ENCODE data around the gene DNASE1L3. TPM values are rescaled to one million over a fixed set of nuclear protein-coding genes. Genes with fewer than 3 reads are reported as not detected.

The DNASE1L3 gene, protein sequence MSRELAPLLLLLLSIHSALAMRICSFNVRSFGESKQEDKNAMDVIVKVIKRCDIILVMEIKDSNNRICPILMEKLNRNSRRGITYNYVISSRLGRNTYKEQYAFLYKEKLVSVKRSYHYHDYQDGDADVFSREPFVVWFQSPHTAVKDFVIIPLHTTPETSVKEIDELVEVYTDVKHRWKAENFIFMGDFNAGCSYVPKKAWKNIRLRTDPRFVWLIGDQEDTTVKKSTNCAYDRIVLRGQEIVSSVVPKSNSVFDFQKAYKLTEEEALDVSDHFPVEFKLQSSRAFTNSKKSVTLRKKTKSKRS
- total RNA-seq (2014; rRNA removed) (0.36 and 0.63 TPM in 2 replicates), Bru-seq, nascent RNA (percentile 7 among the genes with signal in this experiment), BruChase-seq, experiment 1, labeled RNA remaining after a 6-hour chase (percentile 14 among the genes with signal in this experiment), BruChase-seq, experiment 2, labeled RNA remaining after a 2-hour chase (percentile 3 among the genes with signal in this experiment)
- long read RNA-seq: 0 reads

DNA sequence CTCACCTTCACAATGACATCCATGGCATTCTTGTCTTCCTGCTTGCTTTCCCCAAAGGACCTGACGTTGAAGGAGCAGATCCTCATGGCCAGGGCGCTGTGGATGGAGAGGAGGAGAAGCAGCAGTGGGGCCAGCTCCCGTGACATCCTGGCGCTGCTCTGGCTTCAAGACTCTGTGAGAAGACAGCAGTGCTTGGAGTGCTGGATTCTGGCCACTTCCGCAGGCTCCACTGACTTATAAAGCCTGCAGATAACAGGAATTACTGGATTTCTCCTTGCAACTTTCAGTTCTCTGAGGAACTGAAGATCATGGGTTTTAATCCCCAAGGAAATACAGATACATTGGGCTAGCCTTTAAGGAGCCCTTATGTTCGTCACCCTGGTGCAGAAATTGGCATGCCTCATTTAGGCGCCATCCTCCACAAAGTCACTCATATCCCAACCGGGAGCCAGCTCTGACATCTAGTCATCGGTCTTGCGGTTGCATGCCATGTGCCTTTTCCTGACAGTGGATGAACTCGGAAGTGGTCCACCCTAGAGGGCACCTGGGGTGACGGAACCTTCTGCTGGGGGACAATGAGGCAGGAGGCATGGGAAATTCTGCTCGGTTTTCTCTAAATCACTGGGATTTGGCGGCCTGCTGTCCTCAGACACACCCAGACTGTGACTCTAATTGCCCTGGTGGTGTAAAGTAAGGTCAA lies at the start of gene DNASE1L3:
DNASE1L3 (minus strand) TSS at position 212 of the 700 bp plus-strand sequence; CDS start at position 146, 66 bp downstream.
- no peaks in the 10 kb centered on the region for H3K79me2 ChIP-seq (ENCODE audit: low read length)
- no peaks in the 10 kb centered on the region for H3K36me3 ChIP-seq (ENCODE audit: low read depth, low read length)
- H3K9me3 ChIP-seq (ENCODE audit: low read length): no peaks in the 10 kb centered on the region
- no peak within 1 kb of the TSS for H3K4me3 ChIP-seq (ENCODE audit: low read length)
- no peaks in the 10 kb centered on the region for H4K20me1 ChIP-seq (ENCODE audit: low read length)
- DNase-seq (no peak), ATAC-seq (no peak)
- intact Hi-C loops (cut with micrococcal nuclease): no loop called here
- POLR2A ChIA-PET (ENCODE audit: unreplicated experiment): no interaction called here
- no peaks in the 10 kb centered on the region for H3K9me2 ChIP-seq (replicated peaks; ENCODE audit: low read length)
- no peak within 1 kb of the TSS for H3K4me2 ChIP-seq (ENCODE audit: low read length)
- peaks cover 40% of the 10 kb centered on the region for H3K4me1 ChIP-seq (ENCODE audit: insufficient read depth, low read length)
- CTCF ChIA-PET: no interaction called here
- TF ChIP-seq EZH2phosphoT487 (IDR thresholded peaks at IDR 0.05; ENCODE audit: borderline replicate concordance, low read length): no peak
- no peak for TF ChIP-seq EZH2 (IDR thresholded peaks at IDR 0.05; ENCODE audit: low read length, unreplicated experiment)
- TF ChIP-seq, protein P1, sequence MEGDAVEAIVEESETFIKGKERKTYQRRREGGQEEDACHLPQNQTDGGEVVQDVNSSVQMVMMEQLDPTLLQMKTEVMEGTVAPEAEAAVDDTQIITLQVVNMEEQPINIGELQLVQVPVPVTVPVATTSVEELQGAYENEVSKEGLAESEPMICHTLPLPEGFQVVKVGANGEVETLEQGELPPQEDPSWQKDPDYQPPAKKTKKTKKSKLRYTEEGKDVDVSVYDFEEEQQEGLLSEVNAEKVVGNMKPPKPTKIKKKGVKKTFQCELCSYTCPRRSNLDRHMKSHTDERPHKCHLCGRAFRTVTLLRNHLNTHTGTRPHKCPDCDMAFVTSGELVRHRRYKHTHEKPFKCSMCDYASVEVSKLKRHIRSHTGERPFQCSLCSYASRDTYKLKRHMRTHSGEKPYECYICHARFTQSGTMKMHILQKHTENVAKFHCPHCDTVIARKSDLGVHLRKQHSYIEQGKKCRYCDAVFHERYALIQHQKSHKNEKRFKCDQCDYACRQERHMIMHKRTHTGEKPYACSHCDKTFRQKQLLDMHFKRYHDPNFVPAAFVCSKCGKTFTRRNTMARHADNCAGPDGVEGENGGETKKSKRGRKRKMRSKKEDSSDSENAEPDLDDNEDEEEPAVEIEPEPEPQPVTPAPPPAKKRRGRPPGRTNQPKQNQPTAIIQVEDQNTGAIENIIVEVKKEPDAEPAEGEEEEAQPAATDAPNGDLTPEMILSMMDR (conservative IDR thresholded peaks at IDR 0.05; ENCODE audit: low read depth, low read length): no peak
- no peaks in the 10 kb centered on the region for H3F3A ChIP-seq (ENCODE audit: low read length, unreplicated experiment)
- H3K27me3 ChIP-seq (ENCODE audit: low read length): no peaks in the 10 kb centered on the region
- no peak within 1 kb of the TSS for H3K27ac ChIP-seq (ENCODE audit: low read length)
- BruUV-seq (replicated peaks): no TSS peak
- H2AFZ ChIP-seq (ENCODE audit: low read length): no peak within 1 kb of the TSS
- no peak within 1 kb of the TSS for H3K9ac ChIP-seq (ENCODE audit: low read length)

DNA sequence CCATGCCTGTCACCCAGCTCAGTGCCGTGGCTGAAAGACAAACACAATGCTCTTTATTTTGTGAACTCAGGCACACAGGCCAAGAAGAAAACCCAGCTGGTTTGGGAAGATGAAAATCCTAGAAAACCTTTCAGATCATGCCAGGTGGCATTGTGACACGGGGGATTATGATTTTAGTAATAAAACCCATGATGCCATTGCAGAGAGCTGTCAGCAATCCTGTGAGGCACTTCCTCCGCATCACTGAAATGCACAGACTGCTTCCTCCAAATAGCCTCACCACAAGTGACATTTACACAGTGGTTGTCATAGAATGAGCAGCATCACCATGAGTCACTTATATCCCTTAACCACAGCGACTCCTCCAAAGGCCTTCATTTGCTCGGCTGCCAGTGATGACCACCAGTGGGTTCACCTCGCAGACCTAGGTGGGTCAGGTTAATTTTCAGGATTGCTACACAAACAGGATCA lies 49.5 kb upstream of the DNASE1L3 start:
- Histone ChIP-seq H3K36me3 (ENCODE audit: low read depth, low read length) (no peaks in the 10 kb centered on the region; the same call in 1 of the 2 replicates), H4K20me1 (ENCODE audit: low read length) (no peaks in the 10 kb centered on the region), H3K27ac (ENCODE audit: low read length) (peak overlapping the region; percentile 96), H3K9me3 (ENCODE audit: low read length) (no peaks in the 10 kb centered on the region), H3F3A (ENCODE audit: low read length, unreplicated experiment) (peaks cover 15% of the 10 kb centered on the region), H3K4me2 (ENCODE audit: low read length) (peak overlapping the region; percentile 68), H3K9ac (ENCODE audit: low read length) (peak overlapping the region; percentile 61), H3K9me2 (replicated peaks; ENCODE audit: low read length) (no peaks in the 10 kb centered on the region), H3K79me2 (ENCODE audit: low read length) (no peaks in the 10 kb centered on the region), H3K4me3 (ENCODE audit: low read length) (peak overlapping the region; percentile 30; the same call in 1 of the 2 replicates), H3K4me1 (ENCODE audit: insufficient read depth, low read length) (peaks cover 20% of the 10 kb centered on the region), H3K27me3 (ENCODE audit: low read length) (no peaks in the 10 kb centered on the region), H2AFZ (ENCODE audit: low read length) (peak overlapping the region; percentile 50)
- ATAC-seq (peak; percentile 99), DNase-seq (peak; percentile 96)
- BruUV-seq (replicated peaks): no TSS peak
- intact Hi-C loops (cut with micrococcal nuclease): loop anchor here (2.0 kb wide), 1 partner anchor 43 kb away; no protein-coding TSS in a partner anchor
- ChIA-PET POLR2A (ENCODE audit: unreplicated experiment) (no interaction called here), CTCF (interaction anchor here (0.7 to 0.8 kb wide), 2 partner anchors 43 to 46 kb away, joined by 3 to 5 read pairs; partner anchors contain the start of genes HTD2 and RPP14)
- no peak for TF ChIP-seq EZH2 (IDR thresholded peaks at IDR 0.05; ENCODE audit: low read length, unreplicated experiment)
- TF ChIP-seq, protein P1 (conservative IDR thresholded peaks at IDR 0.05; ENCODE audit: low read depth, low read length): no peak
- no peak for TF ChIP-seq EZH2phosphoT487 (IDR thresholded peaks at IDR 0.05; ENCODE audit: borderline replicate concordance, low read length)

Data from PC-3 (cell line).